ENCODE results near the gene NUP85. TPM values are rescaled to one million over a fixed set of nuclear protein-coding genes. Genes with fewer than 3 reads are reported as not detected.

The NUP85 gene
- total and polyA plus RNA-seq, 2 experiments from 2014 or later, result 59.4 to 114 TPM

GRCh38 chr17:75260641-75261335 lies 55.3 kb downstream of the NUP85 start:
- ATAC-seq (peak; percentile 42), DNase-seq (ENCODE audit: low spot score) (peak; percentile 56)
- H2AFZ ChIP-seq, result peak overlapping the region; percentile 87; the same call in 1 of the 2 replicates
- Mint-ChIP-seq H3K27me3 (ENCODE audit: insufficient read depth, low read depth, poor library complexity) (peaks cover 5% of the 10 kb centered on the region), H3K4me3 (peak overlapping the region; percentile 91), H3K27ac (peak overlapping the region; percentile 100), H3K4me1 (peaks cover 25% of the 10 kb centered on the region), H3K36me3 (ENCODE audit: low read depth) (peaks cover 34% of the 10 kb centered on the region; the same call in 2 of the 3 replicates), H3K9me3 (no peaks in the 10 kb centered on the region)
- no peaks in the 10 kb centered on the region for H3K27me3 ChIP-seq (ENCODE audit: insufficient read depth)
- H3K79me2 ChIP-seq (replicated peaks; ENCODE audit: insufficient read depth), result peaks cover 79% of the 10 kb centered on the region
- H3K27ac ChIP-seq (ENCODE audit: low read depth), result peak overlapping the region; percentile 98
- H3K4me3 ChIP-seq, result peak overlapping the region; percentile 98
- no peak for TF ChIP-seq REST (IDR thresholded peaks at IDR 0.05; ENCODE audit: unreplicated experiment)
- TF ChIP-seq ZNF331 (CRISPR knock-in tag; IDR thresholded peaks at IDR 0.05; ENCODE audit: low read depth), result no peak
- TF ChIP-seq POLR2AphosphoS5 (IDR thresholded peaks at IDR 0.05; ENCODE audit: low read depth), result no peak
- no peak for TF ChIP-seq EZH2 (IDR thresholded peaks at IDR 0.05; ENCODE audit: low read depth, unreplicated experiment)
- no peak for TF ChIP-seq ETS1 (IDR thresholded peaks at IDR 0.05)
- no peak for TF ChIP-seq EZH2phosphoT487 (IDR thresholded peaks at IDR 0.05; ENCODE audit: unreplicated experiment)
- TF ChIP-seq NANOG (IDR thresholded peaks at IDR 0.05; ENCODE audit: borderline replicate concordance), result no peak
- no peak for TF ChIP-seq STAT1 (IDR thresholded peaks at IDR 0.05; ENCODE audit: unreplicated experiment)
- no peak for TF ChIP-seq ZNF462 (CRISPR knock-in tag; IDR thresholded peaks at IDR 0.05)
- TF ChIP-seq ZNF114 (CRISPR knock-in tag; IDR thresholded peaks at IDR 0.05), result no peak
- TF ChIP-seq CREB1 (CRISPR knock-in tag; IDR thresholded peaks at IDR 0.05; ENCODE audit: low read depth), result no peak
- no peak for TF ChIP-seq JUNB (IDR thresholded peaks at IDR 0.05; ENCODE audit: unreplicated experiment)
- no peak; a peak in 1 of 4 replicates for TF ChIP-seq CTCF (conservative IDR thresholded peaks at IDR 0.05; ENCODE audit: low read depth in 2 of 2)
- H3K9me2 ChIP-seq (ENCODE audit: insufficient read depth), result no peaks in the 10 kb centered on the region
- H3K4me2 ChIP-seq, result peak overlapping the region; percentile 94
- peaks cover 9% of the 10 kb centered on the region for H3K4me1 ChIP-seq (ENCODE audit: insufficient read depth)
- H4K20me1 ChIP-seq (replicated peaks; ENCODE audit: insufficient read depth), result peaks cover 8% of the 10 kb centered on the region
- H3K36me3 ChIP-seq (ENCODE audit: insufficient read depth), result peaks cover 12% of the 10 kb centered on the region
- peaks cover 21% of the 10 kb centered on the region for H3F3A ChIP-seq (replicated peaks; ENCODE audit: low read depth)

Measured in GM23338 (cell line).